Measurements from ENCODE around the gene CASZ1.

CASZ1 gene

GRCh38 chr1:10694274-10694632 is 102.2 kb downstream of the CASZ1 start:
- H3K4me3 Mint-ChIP-seq: peak overlapping the region; percentile 78
- DNase-seq: no peak
- no peak for TF ChIP-seq CTCF (IDR thresholded peaks at IDR 0.05)
- peaks cover 81% of the 10 kb centered on the region for H3K27me3 Mint-ChIP-seq (ENCODE audit: low read depth, poor library complexity)
- H3K9me3 Mint-ChIP-seq: no peaks in the 10 kb centered on the region
- H3K36me3 Mint-ChIP-seq (ENCODE audit: low read depth): no peaks in the 10 kb centered on the region
- no peak overlapping the region for H3K27ac Mint-ChIP-seq
- H3K4me1 Mint-ChIP-seq: peaks cover 26% of the 10 kb centered on the region

GRCh38 chr1:10693497-10694273 is 102.8 kb downstream of the CASZ1 start:
- no peak overlapping the region for H3K27ac Mint-ChIP-seq
- H3K4me1 Mint-ChIP-seq: peaks cover 30% of the 10 kb centered on the region
- peak overlapping the region; percentile 81 for H3K4me3 Mint-ChIP-seq
- DNase-seq: peak; percentile 63
- H3K27me3 Mint-ChIP-seq (ENCODE audit: low read depth, poor library complexity): peaks cover 82% of the 10 kb centered on the region
- no peaks in the 10 kb centered on the region for H3K9me3 Mint-ChIP-seq
- TF ChIP-seq CTCF (IDR thresholded peaks at IDR 0.05): no peak
- no peaks in the 10 kb centered on the region for H3K36me3 Mint-ChIP-seq (ENCODE audit: low read depth)

- H3K9me3 Mint-ChIP-seq: no peaks in the 10 kb centered on the region
- peaks cover 35% of the 10 kb centered on the region for H3K4me1 Mint-ChIP-seq
- no peak for DNase-seq
- peaks cover 77% of the 10 kb centered on the region for H3K27me3 Mint-ChIP-seq (ENCODE audit: low read depth, poor library complexity)
- no peak overlapping the region for H3K27ac Mint-ChIP-seq
- TF ChIP-seq CTCF (IDR thresholded peaks at IDR 0.05): no peak
- no peaks in the 10 kb centered on the region for H3K36me3 Mint-ChIP-seq (ENCODE audit: low read depth)
- peak overlapping the region; percentile 81 for H3K4me3 Mint-ChIP-seq
These were observed 103.3 kb downstream of the CASZ1 start for GRCh38 chr1:10693152-10693496.

- no peak overlapping the region for H3K27ac Mint-ChIP-seq
- peak overlapping the region; percentile 81 for H3K4me3 Mint-ChIP-seq
- no peaks in the 10 kb centered on the region for H3K9me3 Mint-ChIP-seq
- TF ChIP-seq CTCF (IDR thresholded peaks at IDR 0.05): peak; percentile 24
- peak; percentile 59 for DNase-seq
- H3K36me3 Mint-ChIP-seq (ENCODE audit: low read depth): no peaks in the 10 kb centered on the region
- H3K27me3 Mint-ChIP-seq (ENCODE audit: low read depth, poor library complexity): peaks cover 71% of the 10 kb centered on the region
- H3K4me1 Mint-ChIP-seq: peaks cover 42% of the 10 kb centered on the region
These were observed 103.9 kb downstream of the CASZ1 start for GRCh38 chr1:10692401-10693021.

GRCh38 chr1:10691740-10692125 is 104.7 kb downstream of the CASZ1 start:
- Mint-ChIP-seq H3K36me3 (ENCODE audit: low read depth) (no peaks in the 10 kb centered on the region), H3K9me3 (no peaks in the 10 kb centered on the region), H3K4me1 (peaks cover 49% of the 10 kb centered on the region), H3K4me3 (no peak overlapping the region), H3K27ac (no peak overlapping the region), H3K27me3 (ENCODE audit: low read depth, poor library complexity) (peaks cover 68% of the 10 kb centered on the region)
- TF ChIP-seq CTCF (IDR thresholded peaks at IDR 0.05): no peak
- no peak for DNase-seq

All from nephron progenitor cell (in vitro differentiated cells).